Right atrium auricular region (tissue), 2 donors: ENCODE results near the gene CHP2. TPM values are rescaled to one million over a fixed set of nuclear protein-coding genes. Genes with fewer than 3 reads are reported as not detected.

Source experiments
- DNase-seq: peaks from one replicate; pipeline ENCODE4 v3.0.0-alpha.2; 2019; ENCODE audit warnings: low spot score
- H3K27ac ChIP-seq, 2 donors: fragments of 200-600 bp; sonication (generic); 1 replicate in 1 of 2; 2 replicates in 1 of 2; pipeline ENCODE4 v1.5.1; 2016 to 2019
- H3K27me3 ChIP-seq, 2 donors: fragments of 200-600 bp; sonication (generic); one replicate each; pipeline versions ENCODE4 v1.5.1 to v1.6.0; 2017 to 2019
- H3K36me3 ChIP-seq: fragments of 200-600 bp; sonication (generic); one replicate; pipeline ENCODE4 v1.5.1; 2016
- H3K4me1 ChIP-seq, 2 donors: fragments of 200-600 bp; sonication (generic); one replicate each; pipeline versions ENCODE4 v1.5.1 to v1.6.0; 2017 to 2019
- H3K4me3 ChIP-seq, 2 donors: fragments of 200-600 bp; sonication (generic); 1 replicate in 1 of 2; 2 replicates in 1 of 2; pipeline ENCODE4 v1.5.1; 2017 to 2019; ENCODE audit warnings: mild to moderate bottlenecking in 1 of 2, moderate library complexity in 1 of 2
- H3K9me3 ChIP-seq, 2 donors: fragments of 200-600 bp; sonication (generic); one replicate each; pipeline ENCODE4 v1.5.1; 2019
- total RNA-seq, 2 donors: library from RNA; depleted of rRNA; stranded (reverse); fragments of >200 nt; gene quantifications; one replicate each; pipeline ENCODE4 v1.1.0, GENCODE V29; 2016
- TF ChIP-seq, protein P1 (sequence below), 2 donors: fragments of 200-600 bp; sonication (generic); IDR thresholded peaks; one replicate each; pipeline ENCODE4 v1.5.1; 2019; ENCODE audit warnings: antibody characterized with exemption in 2 of 2

Gene CHP2
- total RNA-seq, 2 donors from 2014 or later, result not detected

DNA sequence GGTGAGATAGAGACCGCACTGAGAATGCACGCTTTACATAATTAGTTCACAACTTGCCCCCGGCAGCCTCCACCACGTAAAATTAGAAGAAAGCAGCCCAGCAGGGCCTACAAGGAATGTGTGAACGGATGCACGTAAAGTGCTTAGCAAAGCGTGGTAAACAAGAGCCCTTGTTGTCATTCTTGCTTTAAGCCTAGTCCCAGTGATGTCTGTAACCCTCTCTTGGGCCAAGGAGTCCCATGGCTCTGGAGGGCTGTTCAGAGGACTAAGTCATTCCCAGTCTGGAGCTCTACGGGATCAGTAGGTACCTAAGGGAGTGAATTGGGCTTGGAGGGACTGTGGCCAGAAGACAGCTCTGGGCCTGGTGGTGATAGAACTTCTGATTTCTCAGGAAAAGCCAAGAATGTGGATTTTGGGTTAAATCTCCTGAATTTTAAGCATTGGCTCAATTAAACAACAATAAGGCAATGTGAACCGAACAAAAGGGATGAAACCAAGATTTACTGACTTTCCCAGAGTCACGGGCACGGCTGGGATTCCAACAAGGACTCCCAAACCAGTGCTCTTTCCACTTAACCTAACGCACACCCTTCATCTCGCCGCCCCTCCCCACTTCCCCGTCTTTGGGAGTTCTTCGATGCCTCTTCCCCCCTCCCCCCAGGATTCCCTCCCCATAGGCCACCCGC lies 775 bp upstream of the CHP2 start:
- H3K27ac ChIP-seq, result no peak overlapping the region
- H3K4me1 ChIP-seq, result peaks cover 0 to 11% of the 10 kb centered on the region in 2 donors
- peak; percentile 13 for DNase-seq
- no peaks in the 10 kb centered on the region for H3K9me3 ChIP-seq
- peaks cover 12 to 13% of the 10 kb centered on the region in 2 donors for H3K27me3 ChIP-seq
- TF ChIP-seq, protein P1, sequence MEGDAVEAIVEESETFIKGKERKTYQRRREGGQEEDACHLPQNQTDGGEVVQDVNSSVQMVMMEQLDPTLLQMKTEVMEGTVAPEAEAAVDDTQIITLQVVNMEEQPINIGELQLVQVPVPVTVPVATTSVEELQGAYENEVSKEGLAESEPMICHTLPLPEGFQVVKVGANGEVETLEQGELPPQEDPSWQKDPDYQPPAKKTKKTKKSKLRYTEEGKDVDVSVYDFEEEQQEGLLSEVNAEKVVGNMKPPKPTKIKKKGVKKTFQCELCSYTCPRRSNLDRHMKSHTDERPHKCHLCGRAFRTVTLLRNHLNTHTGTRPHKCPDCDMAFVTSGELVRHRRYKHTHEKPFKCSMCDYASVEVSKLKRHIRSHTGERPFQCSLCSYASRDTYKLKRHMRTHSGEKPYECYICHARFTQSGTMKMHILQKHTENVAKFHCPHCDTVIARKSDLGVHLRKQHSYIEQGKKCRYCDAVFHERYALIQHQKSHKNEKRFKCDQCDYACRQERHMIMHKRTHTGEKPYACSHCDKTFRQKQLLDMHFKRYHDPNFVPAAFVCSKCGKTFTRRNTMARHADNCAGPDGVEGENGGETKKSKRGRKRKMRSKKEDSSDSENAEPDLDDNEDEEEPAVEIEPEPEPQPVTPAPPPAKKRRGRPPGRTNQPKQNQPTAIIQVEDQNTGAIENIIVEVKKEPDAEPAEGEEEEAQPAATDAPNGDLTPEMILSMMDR (IDR thresholded peaks at IDR 0.05), result no peak
- no peaks in the 10 kb centered on the region for H3K36me3 ChIP-seq
- H3K4me3 ChIP-seq, result peak overlapping the region in 1 of 2 donors; percentile 34

- Histone ChIP-seq H3K4me1 (peaks cover 0 to 11% of the 10 kb centered on the region in 2 donors), H3K27ac (no peak overlapping the region), H3K27me3 (peaks cover 12 to 13% of the 10 kb centered on the region in 2 donors), H3K36me3 (no peaks in the 10 kb centered on the region), H3K9me3 (no peaks in the 10 kb centered on the region), H3K4me3 (no peak overlapping the region)
- no peak for DNase-seq
- TF ChIP-seq, protein P1 (IDR thresholded peaks at IDR 0.05), result no peak
These were observed 621 bp downstream of the CHP2 start for GRCh38 chr16:23755484-23755809.

DNA sequence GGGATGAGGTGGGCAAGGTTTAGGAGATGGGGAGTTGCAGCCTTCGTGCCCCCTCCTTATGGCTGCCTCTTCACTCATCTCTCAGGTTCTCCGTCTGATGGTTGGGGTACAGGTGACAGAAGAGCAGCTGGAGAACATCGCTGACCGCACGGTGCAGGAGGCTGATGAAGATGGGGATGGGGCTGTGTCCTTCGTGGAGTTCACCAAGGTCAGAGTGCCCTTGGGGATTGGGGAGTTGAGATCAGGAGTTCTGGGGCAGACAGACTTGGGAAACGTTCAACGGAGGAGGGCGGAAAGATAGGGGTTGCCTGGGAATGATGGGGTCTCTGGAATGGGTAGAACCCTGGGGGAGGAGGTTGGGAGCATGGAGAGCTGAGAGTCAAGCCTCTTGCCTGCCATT lies 2.3 kb downstream of the CHP2 start:
- no peaks in the 10 kb centered on the region for H3K9me3 ChIP-seq
- peaks cover 0 to 11% of the 10 kb centered on the region in 2 donors for H3K4me1 ChIP-seq
- H3K27ac ChIP-seq, result no peak overlapping the region
- no peak overlapping the region for H3K4me3 ChIP-seq
- H3K27me3 ChIP-seq, result peaks cover 12 to 13% of the 10 kb centered on the region in 2 donors
- no peak for DNase-seq
- H3K36me3 ChIP-seq, result no peaks in the 10 kb centered on the region
- TF ChIP-seq, protein P1 (IDR thresholded peaks at IDR 0.05), result no peak

- Histone ChIP-seq H3K36me3 (no peaks in the 10 kb centered on the region), H3K27me3 (peaks cover 12 to 13% of the 10 kb centered on the region in 2 donors), H3K4me1 (peaks cover 0 to 11% of the 10 kb centered on the region in 2 donors), H3K27ac (no peak overlapping the region), H3K4me3 (no peak overlapping the region), H3K9me3 (no peaks in the 10 kb centered on the region)
- TF ChIP-seq, protein P1 (IDR thresholded peaks at IDR 0.05), result no peak
- peak; percentile 7 for DNase-seq
These were observed 3.3 kb downstream of the CHP2 start for GRCh38 chr16:23757937-23758619.

DNA sequence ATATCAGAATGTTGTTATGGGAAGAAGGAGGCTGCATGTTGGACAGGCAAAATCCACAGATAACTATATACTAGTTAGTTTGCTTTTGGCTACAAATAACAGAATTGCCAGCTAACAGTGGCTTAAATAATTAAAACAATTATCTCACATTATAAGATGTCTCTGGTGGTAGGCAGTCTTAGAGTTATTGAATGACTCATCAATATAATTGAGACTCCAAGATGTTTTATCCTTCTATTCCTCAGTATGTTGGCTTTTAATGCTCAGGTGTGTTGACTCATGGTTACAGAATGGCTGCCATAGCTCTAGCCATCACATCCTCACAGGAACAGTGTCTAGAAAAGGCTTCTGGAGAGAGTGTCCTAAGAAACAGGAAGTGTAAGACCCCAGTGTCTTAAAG lies 11.1 kb downstream of the CHP2 start:
- Histone ChIP-seq H3K4me1 (no peaks in the 10 kb centered on the region), H3K27me3 (no peaks in the 10 kb centered on the region), H3K9me3 (peaks cover 0 to 4% of the 10 kb centered on the region in 2 donors), H3K36me3 (no peaks in the 10 kb centered on the region), H3K27ac (no peak overlapping the region), H3K4me3 (no peak overlapping the region)
- TF ChIP-seq, protein P1 (IDR thresholded peaks at IDR 0.05), result no peak
- DNase-seq, result no peak
